KG1 (cell line): Measurements from ENCODE around the gene TOX2.

Experiments used
- DNase-seq: peaks from one replicate; lab custom pipeline; 2025; lab: John Stamatoyannopoulos, UW

TOX2 gene

GRCh38 chr20:44104798-44105517 lies 190.3 kb downstream of the TOX2 start:
- no peak for DNase-seq

DNA sequence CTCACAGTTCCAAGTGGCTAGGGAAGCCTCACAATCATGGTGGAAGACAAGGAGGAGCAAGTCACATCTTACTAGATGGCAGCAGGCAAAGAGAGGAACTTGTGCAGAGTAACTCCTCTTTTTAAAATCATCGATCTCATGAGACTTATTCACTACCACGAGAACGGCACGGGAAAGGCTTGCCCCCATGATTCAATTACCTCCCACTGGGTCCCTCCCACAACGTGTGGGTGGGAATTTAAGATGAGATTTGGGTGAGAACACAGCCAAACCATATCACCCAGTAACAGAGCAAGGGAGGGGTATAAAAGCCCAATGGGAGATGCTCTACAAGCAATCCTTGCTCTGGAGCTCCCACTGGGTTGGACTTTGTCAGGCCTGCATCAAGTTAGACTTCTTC lies 192.0 kb downstream of the TOX2 start:
- DNase-seq = no peak

GRCh38 chr20:44109951-44110361 lies 195.3 kb downstream of the TOX2 start:
- no peak for DNase-seq

DNA sequence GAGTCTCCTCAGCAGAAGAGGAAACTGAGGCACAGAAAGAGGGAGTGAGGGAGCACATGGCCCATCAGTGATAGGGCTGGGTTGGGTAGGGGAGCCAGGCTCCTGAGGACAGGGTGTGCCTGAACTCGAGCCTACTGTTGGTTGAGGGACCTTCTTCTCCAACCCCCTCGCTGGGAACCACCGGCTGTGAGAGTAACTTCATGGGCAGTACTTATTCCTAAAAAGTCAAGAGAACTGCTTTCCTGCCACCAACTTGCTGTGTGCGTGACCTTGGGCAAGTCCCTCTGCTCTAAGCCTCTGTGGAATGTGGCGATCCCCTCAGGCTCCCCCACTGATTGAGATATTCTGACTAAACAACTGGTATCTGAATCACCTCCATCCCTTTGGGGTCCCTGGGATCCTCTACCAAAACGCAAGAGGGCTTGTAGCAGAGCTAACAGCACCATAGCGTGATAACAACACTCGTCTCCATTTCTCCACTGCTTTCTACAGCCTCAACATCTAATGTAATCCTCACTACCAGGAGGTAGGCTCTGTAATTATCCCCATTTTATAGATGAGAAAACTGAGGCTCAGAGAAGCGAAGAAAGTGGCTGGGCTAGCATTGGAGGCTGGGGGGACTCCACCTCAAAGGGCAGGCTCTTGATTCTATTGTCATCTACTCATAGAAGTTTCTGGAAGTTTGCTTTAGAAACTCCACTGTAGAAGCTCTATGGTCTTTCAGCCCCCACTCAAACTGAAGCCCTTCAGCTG lies 196.3 kb downstream of the TOX2 start:
- DNase-seq = no peak

DNA sequence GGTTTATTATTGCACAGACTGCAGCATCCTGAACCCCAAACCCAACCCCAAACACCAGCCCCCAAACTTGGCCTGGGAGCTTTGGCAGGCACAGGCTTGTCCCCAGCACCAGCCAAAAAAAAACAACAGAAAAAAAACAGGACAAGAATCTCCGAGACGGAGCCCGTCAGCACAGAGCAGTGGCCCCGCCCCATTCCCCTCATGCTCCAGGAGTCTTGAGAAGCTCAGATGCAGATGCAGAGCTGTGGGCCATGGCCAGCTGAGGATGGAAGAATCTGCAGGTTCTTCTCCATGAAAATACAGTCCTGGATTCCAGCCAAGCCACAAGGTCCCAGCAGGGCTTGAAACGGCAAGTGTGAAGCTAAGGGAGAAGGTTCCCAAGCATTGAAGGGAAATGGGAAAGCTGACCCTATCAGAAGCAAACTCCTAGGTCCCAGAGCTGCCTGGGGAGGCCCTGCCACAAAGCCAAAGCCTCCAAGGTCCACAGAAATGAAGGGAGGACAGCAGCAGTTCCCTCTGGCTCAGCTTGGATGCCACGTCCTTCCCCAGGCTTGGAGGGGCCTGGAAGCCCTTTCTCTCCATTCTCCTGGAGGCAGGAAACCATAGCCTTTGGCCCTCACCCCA lies 197.2 kb downstream of the TOX2 start:
- no peak for DNase-seq

DNA sequence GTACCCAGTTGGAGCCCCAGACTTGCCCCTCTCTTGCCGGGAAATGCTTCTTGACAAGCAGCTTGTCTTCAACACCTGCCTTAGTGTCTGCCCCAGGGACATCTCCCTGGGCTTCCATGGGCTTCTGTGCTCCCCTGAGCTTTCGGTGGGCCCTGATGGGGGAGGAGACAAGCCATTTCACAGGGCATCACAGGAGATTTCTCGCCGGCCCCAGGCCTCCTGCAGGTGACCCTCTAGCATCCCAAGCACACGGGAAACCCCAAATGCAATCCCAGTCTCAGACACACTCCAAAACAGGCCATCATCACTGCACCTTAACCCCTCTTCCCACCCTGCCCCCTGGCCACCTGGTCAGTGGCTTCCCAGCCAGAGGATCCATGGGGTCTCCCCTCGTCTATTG lies 197.8 kb downstream of the TOX2 start:
- DNase-seq = no peak

- DNase-seq = no peak
These were observed 198.4 kb downstream of the TOX2 start for GRCh38 chr20:44112889-44113617.

DNA sequence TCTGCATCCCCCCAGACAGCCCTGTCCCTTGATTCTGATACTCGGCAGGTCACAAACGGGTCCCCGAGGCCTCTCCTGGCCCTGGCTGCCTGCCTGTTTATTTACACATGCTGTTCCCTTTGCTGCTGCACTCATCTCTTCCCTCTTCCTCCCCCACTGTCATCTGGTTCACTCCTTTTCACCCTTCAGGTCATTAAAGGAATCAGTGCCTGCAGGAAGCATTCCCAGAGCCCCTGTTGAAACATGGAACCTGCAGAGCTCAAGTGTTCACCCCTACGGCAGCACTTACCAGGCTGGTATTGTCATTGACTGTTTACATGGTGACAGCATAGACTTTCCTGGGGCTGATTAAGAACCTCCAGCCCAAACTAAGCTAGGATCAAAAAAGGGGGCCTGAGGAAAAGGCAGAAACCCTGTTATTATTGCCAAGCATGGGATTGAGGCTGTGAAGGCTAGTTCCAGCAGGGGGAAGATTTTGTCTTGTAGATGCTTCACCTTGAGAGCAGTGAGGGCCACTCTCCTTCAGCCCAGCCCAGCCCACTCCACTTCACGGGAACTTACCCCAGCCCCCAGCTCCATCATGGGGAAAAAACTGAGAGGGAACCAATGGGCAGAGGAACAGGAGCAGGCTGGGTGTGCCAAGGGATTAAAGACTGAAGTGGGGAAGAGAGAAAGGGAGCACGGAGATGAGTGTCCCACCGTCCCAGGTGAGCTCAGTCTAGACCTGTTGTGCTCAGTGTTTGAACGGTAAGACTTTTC lies 199.1 kb downstream of the TOX2 start:
- DNase-seq = no peak

DNA sequence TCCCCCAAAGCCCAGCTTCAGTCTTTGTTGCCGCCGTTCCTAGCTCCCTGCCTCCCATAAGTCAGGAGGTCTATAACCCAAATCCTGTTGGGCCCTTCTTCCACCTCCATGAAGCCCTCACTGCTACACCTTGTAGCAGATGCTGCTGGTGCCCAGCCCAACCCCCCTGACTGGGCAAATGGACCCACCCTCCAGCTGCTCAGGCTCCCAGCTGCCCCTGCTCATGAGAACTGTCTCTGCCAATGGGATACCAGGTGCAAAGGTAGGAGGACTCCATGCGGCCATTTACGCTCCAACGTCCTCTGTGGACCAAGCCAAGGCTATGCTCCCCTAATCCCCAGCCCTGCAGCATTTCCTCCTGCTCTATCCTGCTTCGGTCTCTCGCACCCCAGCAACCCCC lies 200.5 kb downstream of the TOX2 start:
- DNase-seq = no peak

GRCh38 chr20:44115762-44116644 lies 201.4 kb downstream of the TOX2 start:
- DNase-seq = no peak

DNA sequence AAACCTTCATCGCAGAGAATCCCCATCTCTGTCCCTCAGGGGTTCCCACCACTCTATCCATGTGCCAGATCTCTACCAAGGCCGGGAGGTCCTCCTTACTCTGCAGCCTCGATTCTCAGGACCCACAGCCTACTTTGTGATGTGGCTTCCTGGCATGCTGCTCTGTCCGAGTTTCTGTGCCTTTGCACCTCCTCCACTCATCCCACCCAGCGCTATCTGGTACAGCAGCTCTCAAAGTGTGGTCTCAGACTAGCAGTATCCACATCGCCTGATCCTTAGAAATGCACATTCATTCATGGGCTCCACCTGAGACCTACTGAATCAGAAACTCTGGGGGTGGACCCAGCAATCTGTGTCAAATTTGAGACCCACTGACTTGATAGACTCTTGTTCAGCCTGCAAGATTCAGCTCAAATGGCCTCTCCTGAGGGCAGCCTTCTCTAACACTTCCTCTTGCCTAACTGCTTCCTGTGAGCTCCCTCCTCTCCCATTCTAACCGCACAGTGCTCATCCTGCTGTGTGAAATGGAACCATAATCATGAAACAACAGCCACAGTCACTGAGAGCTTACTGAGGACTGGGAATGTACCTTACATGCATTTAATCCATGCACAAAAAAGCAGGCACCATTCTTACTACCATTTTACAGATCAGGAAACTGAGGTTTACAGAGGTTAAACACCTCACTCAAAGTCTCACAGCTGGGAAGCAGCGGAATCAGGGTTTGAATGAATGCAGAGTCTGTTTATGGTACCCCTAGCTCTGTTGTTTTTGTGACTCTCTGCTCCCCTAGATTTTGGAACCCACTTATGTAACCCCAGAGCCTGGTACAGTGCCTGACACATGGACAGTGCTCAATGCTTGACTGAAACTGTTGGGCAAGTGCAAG lies 202.9 kb downstream of the TOX2 start:
- no peak for DNase-seq

- no peak for DNase-seq
These were observed 203.8 kb downstream of the TOX2 start for GRCh38 chr20:44118185-44119033.
